Neuronal stem cell (in vitro differentiated cells): ENCODE data around the gene TSSK6.

Source experiments
- DNase-seq: peaks from one replicate; pipeline ENCODE4 v3.0.0-alpha.2; 2013; ENCODE audit warnings: low spot score
- H2AFZ ChIP-seq: one replicate; pipeline ENCODE4 v1.6.1; 2013; ENCODE audit warnings: mild to moderate bottlenecking, low read length, inconsistent platforms
- H2AK5ac ChIP-seq: 2 replicates; pipeline ENCODE4 v1.6.1; 2013; ENCODE audit warnings: low read depth, mild to moderate bottlenecking, inconsistent platforms, low read length, moderate library complexity, mixed read lengths
- H2BK120ac ChIP-seq: 2 replicates; pipeline ENCODE4 v1.6.1; 2013; ENCODE audit warnings: low read depth, mild to moderate bottlenecking, inconsistent platforms, low read length, moderate library complexity, mixed read lengths
- H2BK12ac ChIP-seq: one replicate; pipeline ENCODE4 v1.6.1; 2013; ENCODE audit warnings: low read length, inconsistent platforms
- H2BK15ac ChIP-seq: 2 replicates; pipeline ENCODE4 v1.6.1; 2013; ENCODE audit warnings: mild to moderate bottlenecking, low read length, inconsistent platforms, mixed read lengths
- H2BK5ac ChIP-seq: one replicate; pipeline ENCODE4 v1.6.1; 2013; ENCODE audit warnings: inconsistent platforms, mild to moderate bottlenecking, low read length, moderate library complexity
- H3K14ac ChIP-seq: one replicate; pipeline ENCODE4 v1.6.1; 2013; ENCODE audit warnings: low read length, inconsistent platforms
- H3K18ac ChIP-seq: 2 replicates; pipeline ENCODE4 v1.6.1; 2013; ENCODE audit warnings: low read length, inconsistent platforms
- H3K23ac ChIP-seq: 2 replicates; pipeline ENCODE4 v1.6.1; 2013; ENCODE audit warnings: low read depth, mild to moderate bottlenecking, mixed read lengths, low read length, inconsistent platforms; ENCODE audit not compliant: poor library complexity
- H3K27ac ChIP-seq: replicated peaks from 3 replicates; pipeline ENCODE4 v1.5.1; 2013; ENCODE audit warnings: low read length, inconsistent platforms
- H3K27me3 ChIP-seq, 3 experiments: 2 replicates each; pipeline ENCODE4 v1.6.1; 2013; ENCODE audit warnings: low read length in 3 of 3, mild to moderate bottlenecking in 2 of 3, inconsistent platforms in 1 of 3, low read depth in 1 of 3, mixed read lengths in 1 of 3, moderate library complexity in 1 of 3; ENCODE audit not compliant: control insufficient read depth in 3 of 3, insufficient read depth in 3 of 3
- H3K36me3 ChIP-seq, 2 donors: replicated peaks in 1 of 2; 2 replicates each; pipeline ENCODE4 v1.6.1; 2013; ENCODE audit warnings: low read length in 2 of 2; ENCODE audit not compliant: control insufficient read depth in 2 of 2, insufficient read depth in 2 of 2
- H3K4ac ChIP-seq: 2 replicates; pipeline ENCODE4 v1.6.1; 2013; ENCODE audit warnings: inconsistent platforms, mild to moderate bottlenecking, low read length, moderate library complexity
- H3K4me1 ChIP-seq, 2 donors: 1 replicate in 1 of 2; 2 replicates in 1 of 2; pipeline ENCODE4 v1.6.1; 2013; ENCODE audit warnings: low read length in 2 of 2, low read depth in 1 of 2; ENCODE audit not compliant: control insufficient read depth in 2 of 2, insufficient read depth in 1 of 2
- H3K4me2 ChIP-seq: one replicate; pipeline ENCODE4 v1.6.1; 2013; ENCODE audit warnings: mild to moderate bottlenecking, low read length, inconsistent platforms; ENCODE audit not compliant: insufficient read depth, poor library complexity, severe bottlenecking
- H3K4me3 ChIP-seq, 2 donors: 2 replicates each; pipeline ENCODE4 v1.5.1; 2013; ENCODE audit warnings: low read length in 2 of 2, mild to moderate bottlenecking in 2 of 2, inconsistent platforms in 1 of 2, moderate library complexity in 1 of 2
- H3K79me1 ChIP-seq: one replicate; pipeline ENCODE4 v1.6.1; 2013; ENCODE audit warnings: low read depth, mild to moderate bottlenecking, inconsistent platforms, low read length, moderate library complexity
- H3K9ac ChIP-seq: one replicate; pipeline ENCODE4 v1.6.1; 2013; ENCODE audit warnings: mild to moderate bottlenecking, low read depth, low read length, inconsistent platforms; ENCODE audit not compliant: poor library complexity
- H3K9me3 ChIP-seq, 2 donors: replicated peaks in 1 of 2; 2 replicates each; pipeline versions ENCODE3 to v1.6.1; 2013; ENCODE audit warnings: low read length in 2 of 2, mild to moderate bottlenecking in 2 of 2, inconsistent platforms in 1 of 2, low read depth in 1 of 2, mixed read lengths in 1 of 2, moderate library complexity in 1 of 2; ENCODE audit not compliant: control insufficient read depth in 2 of 2, insufficient read depth in 1 of 2
- H4K8ac ChIP-seq: one replicate; pipeline ENCODE4 v1.6.1; 2013; ENCODE audit warnings: low read depth, mild to moderate bottlenecking, inconsistent platforms, low read length, moderate library complexity
- H4K91ac ChIP-seq: one replicate; pipeline ENCODE4 v1.6.1; 2013; ENCODE audit warnings: low read length, low read depth, mild to moderate bottlenecking, inconsistent platforms; ENCODE audit not compliant: poor library complexity
- WGBS, 2 donors: extraction: QIAGEN DNeasy Blood & Tissue Kit; methylation state at CpG; one replicate each; pipeline ENCODE4 v1.1.7; 2013; ENCODE audit warnings: missing lambda C conversion rate in 2 of 2, mixed read lengths in 1 of 2; ENCODE audit not compliant: insufficient read length in 2 of 2, insufficient replicate concordance in 1 of 2; ENCODE audit errors: extremely low coverage in 2 of 2; 5-methylcytosine and 5-hydroxymethylcytosine counted together

TSSK6 gene

DNA sequence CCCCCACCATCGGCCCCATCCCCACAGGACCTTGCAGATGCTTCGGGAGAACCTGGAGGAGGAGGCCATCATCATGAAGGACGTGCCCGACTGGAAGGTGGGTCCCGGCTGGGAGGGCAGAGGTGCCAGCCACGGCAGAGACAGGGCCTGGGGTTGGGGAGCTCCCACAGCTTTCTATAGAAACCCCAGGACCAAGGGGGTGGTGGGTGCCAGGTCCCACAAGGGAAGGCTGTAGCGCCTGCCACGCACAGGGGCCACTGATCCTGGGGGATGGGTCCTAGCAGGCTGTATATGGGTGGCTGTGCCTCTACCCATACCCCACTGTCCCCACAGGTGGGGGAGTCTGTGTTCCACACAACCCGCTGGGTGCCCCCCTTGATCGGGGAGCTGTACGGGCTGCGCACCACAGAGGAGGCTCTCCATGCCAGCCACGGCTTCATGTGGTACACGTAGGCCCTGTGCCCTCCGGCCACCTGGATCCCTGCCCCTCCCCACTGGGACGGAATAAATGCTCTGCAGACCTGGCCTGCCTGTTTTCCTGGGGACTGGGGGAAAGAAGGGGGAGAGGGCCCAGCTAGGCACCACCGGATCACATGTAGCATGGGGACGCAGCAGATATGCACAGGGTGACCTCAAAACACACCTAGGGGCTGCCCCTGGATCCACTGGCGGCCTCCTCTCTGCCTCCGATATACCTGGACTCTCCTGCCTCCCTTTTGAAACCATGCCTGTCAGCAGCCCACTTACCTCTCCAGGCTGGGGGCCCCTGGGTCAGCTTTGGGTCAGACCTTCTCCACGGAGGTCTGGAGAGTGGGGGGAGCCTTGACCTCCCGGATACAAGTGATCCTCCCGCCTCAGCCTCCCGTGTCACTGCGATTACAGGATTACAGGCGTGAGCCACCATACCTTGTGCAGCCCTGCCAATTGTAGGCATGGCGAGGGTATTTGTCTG, 12.6 kb upstream of the TSSK6 start:
- H2AFZ ChIP-seq = no peak overlapping the region
- no CpG with 5 or more reads among the region's 27 CpGs for WGBS, 2 donors
- no peak overlapping the region for H2AK5ac ChIP-seq
- H2BK12ac ChIP-seq = no peak overlapping the region
- peaks cover 16 to 78% of the 10 kb centered on the region in 2 donors for H3K36me3 ChIP-seq
- H2BK5ac ChIP-seq = no peak overlapping the region
- H3K9ac ChIP-seq = no peak overlapping the region
- H3K27ac ChIP-seq = no peak overlapping the region
- no peak for DNase-seq
- H3K23ac ChIP-seq = no peak overlapping the region
- no peak overlapping the region for H4K91ac ChIP-seq
- H3K27me3 ChIP-seq = no peaks in the 10 kb centered on the region
- no peak overlapping the region for H3K4ac ChIP-seq
- no peak overlapping the region for H3K14ac ChIP-seq
- H3K4me3 ChIP-seq = no peak overlapping the region
- H2BK15ac ChIP-seq = no peak overlapping the region
- H3K79me1 ChIP-seq = peaks cover 12% of the 10 kb centered on the region
- H3K18ac ChIP-seq = no peak overlapping the region
- H3K4me1 ChIP-seq = peaks cover 17 to 24% of the 10 kb centered on the region in 2 donors
- H3K9me3 ChIP-seq = no peaks in the 10 kb centered on the region
- no peak overlapping the region for H4K8ac ChIP-seq
- no peak overlapping the region for H2BK120ac ChIP-seq
- H3K4me2 ChIP-seq = no peak overlapping the region

DNA sequence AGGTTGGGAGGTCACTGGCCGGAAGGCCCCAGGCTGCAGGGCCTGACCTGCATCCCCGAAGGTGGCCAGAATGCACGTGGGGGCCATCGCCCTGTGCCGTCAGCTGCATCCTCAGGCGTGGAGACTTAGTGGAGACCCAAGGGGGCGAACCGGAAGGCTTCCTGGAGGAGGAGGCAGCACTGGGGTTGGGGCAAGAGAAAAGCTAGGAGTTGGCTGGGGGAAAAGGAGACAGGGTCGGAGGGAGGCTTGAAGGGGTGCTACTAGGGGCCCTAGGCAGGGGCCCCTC, 12.0 kb upstream of the TSSK6 start:
- Histone ChIP-seq H3K18ac (no peak overlapping the region), H2BK15ac (no peak overlapping the region), H3K27me3 (no peaks in the 10 kb centered on the region), H3K4me2 (no peak overlapping the region), H2AK5ac (no peak overlapping the region), H3K9me3 (no peaks in the 10 kb centered on the region), H3K36me3 (peaks cover 15 to 76% of the 10 kb centered on the region in 2 donors), H4K91ac (no peak overlapping the region), H3K79me1 (peaks cover 12% of the 10 kb centered on the region), H3K14ac (no peak overlapping the region), H2AFZ (no peak overlapping the region), H4K8ac (no peak overlapping the region), H2BK5ac (no peak overlapping the region), H2BK12ac (no peak overlapping the region), H2BK120ac (no peak overlapping the region), H3K4ac (no peak overlapping the region), H3K4me3 (no peak overlapping the region), H3K27ac (no peak overlapping the region), H3K4me1 (peaks cover 17 to 20% of the 10 kb centered on the region in 2 donors), H3K23ac (peak overlapping the region; percentile 77), H3K9ac (peak overlapping the region; percentile 15)
- DNase-seq = no peak
- no CpG with 5 or more reads among the region's 9 CpGs for WGBS, 2 donors

DNA sequence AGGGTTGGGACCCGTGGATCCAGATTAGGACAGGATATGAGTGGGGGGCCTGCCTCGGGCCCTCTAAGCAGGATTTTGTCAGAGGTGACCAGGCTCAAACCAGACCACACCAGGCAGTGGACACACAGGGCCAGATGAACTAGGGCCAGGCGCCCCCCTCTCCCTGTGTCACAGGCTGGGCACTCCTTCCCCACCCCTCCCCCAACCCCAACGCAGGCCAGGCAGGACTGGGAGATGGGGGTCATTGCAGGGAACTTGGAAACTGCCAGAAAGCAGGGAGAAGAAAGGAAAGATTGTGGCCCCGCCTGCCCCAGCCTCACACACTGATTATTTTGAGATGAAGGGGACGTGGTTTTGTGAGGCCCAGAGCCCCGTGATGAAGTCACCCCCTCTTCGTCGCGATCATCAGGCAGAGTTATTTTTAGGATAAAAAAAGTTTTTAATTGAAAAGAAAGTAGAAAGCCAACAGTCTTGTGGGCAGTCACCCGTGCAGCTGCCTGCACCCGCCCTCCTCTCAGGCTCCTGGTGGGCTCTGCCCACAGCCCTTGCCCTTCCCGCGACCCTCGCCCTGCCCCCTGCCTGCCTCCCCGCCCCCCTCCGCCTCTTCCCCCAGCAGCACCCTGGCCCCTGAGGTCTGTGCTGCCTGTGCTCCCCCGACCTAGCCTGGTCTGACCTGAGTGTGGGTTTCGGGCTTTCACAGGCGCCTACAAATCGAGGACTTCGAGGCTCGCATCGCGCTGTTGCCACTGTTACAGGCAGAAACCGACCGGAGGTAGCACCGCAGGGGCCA, 11.4 kb upstream of the TSSK6 start:
- no peaks in the 10 kb centered on the region for H3K9me3 ChIP-seq
- no peak for DNase-seq
- H3K4ac ChIP-seq = no peak overlapping the region

More for the DNA sequence above, 11.4 kb upstream of the TSSK6 start:
- no CpG with 5 or more reads among the region's 28 CpGs for WGBS, 2 donors
- H3K14ac ChIP-seq = no peak overlapping the region
- H2BK5ac ChIP-seq = no peak overlapping the region
- no peak overlapping the region for H2BK15ac ChIP-seq
- no peaks in the 10 kb centered on the region for H3K27me3 ChIP-seq
- H4K91ac ChIP-seq = no peak overlapping the region
- H2BK12ac ChIP-seq = no peak overlapping the region
- H3K36me3 ChIP-seq = peaks cover 15 to 72% of the 10 kb centered on the region in 2 donors
- H3K4me3 ChIP-seq = no peak overlapping the region
- no peak overlapping the region for H3K18ac ChIP-seq
- no peak overlapping the region for H2AK5ac ChIP-seq
- peaks cover 17 to 20% of the 10 kb centered on the region in 2 donors for H3K4me1 ChIP-seq
- no peak overlapping the region for H2AFZ ChIP-seq
- H3K9ac ChIP-seq = peak overlapping the region; percentile 15
- peak overlapping the region; percentile 77 for H3K23ac ChIP-seq
- peak overlapping the region; percentile 31 for H4K8ac ChIP-seq
- H3K4me2 ChIP-seq = no peak overlapping the region
- H3K79me1 ChIP-seq = peaks cover 12% of the 10 kb centered on the region
- no peak overlapping the region for H3K27ac ChIP-seq
- no peak overlapping the region for H2BK120ac ChIP-seq
